Endodermal cell (in vitro differentiated cells): ENCODE results near the gene KCNMA1. TPM values are rescaled to one million over a fixed set of nuclear protein-coding genes. Genes with fewer than 3 reads are reported as not detected.

ENCODE experiments used
- DNase-seq: peaks from one replicate; pipeline ENCODE4 v3.0.0-alpha.2; 2017
- H3K27ac ChIP-seq: 2 replicates; pipeline ENCODE4 v1.5.1; 2013; ENCODE audit warnings: mild to moderate bottlenecking, low read depth, low read length, moderate library complexity
- H3K27me3 ChIP-seq: 2 replicates; pipeline ENCODE4 v1.6.1; 2013; ENCODE audit warnings: mild to moderate bottlenecking, low read length, moderate library complexity; ENCODE audit not compliant: insufficient read depth, control insufficient read depth, poor library complexity, severe bottlenecking
- H3K36me3 ChIP-seq: 2 replicates; pipeline ENCODE4 v1.7.0; 2013; ENCODE audit warnings: mild to moderate bottlenecking, low read length, moderate library complexity; ENCODE audit not compliant: control insufficient read depth, insufficient read depth
- H3K4me1 ChIP-seq: one replicate; pipeline ENCODE4 v1.7.0; 2013; ENCODE audit warnings: low read length; ENCODE audit not compliant: control insufficient read depth, insufficient read depth
- H3K4me3 ChIP-seq: 2 replicates; pipeline ENCODE4 v1.5.1; 2013; ENCODE audit warnings: mild to moderate bottlenecking, low read length, moderate library complexity
- H3K9ac ChIP-seq: 2 replicates; pipeline ENCODE4 v1.6.1; 2013; ENCODE audit warnings: mild to moderate bottlenecking, low read length, moderate library complexity; ENCODE audit not compliant: poor library complexity, severe bottlenecking; ENCODE audit errors: extremely low read depth
- H3K9me3 ChIP-seq: 2 replicates; pipeline ENCODE4 v1.6.1; 2013; ENCODE audit warnings: mild to moderate bottlenecking, low read length, moderate library complexity; ENCODE audit not compliant: control insufficient read depth
- H3K27ac Mint-ChIP-seq: 2 replicates; pipeline ENCODE4 v1.8.0; 2020; ENCODE audit warnings: mixed read lengths
- H3K27me3 Mint-ChIP-seq: 2 replicates; pipeline ENCODE4 v1.8.0; 2021; ENCODE audit warnings: mild to moderate bottlenecking, mixed read lengths; ENCODE audit not compliant: insufficient read depth
- H3K36me3 Mint-ChIP-seq: 2 replicates; pipeline ENCODE4 v1.8.0; 2020; ENCODE audit warnings: low read depth, mixed read lengths
- H3K4me1 Mint-ChIP-seq: 2 replicates; pipeline ENCODE4 v1.8.0; 2020; ENCODE audit warnings: mixed read lengths
- H3K4me3 Mint-ChIP-seq: 2 replicates; pipeline ENCODE4 v1.8.0; 2020; ENCODE audit warnings: mild to moderate bottlenecking, moderate library complexity, mixed read lengths
- H3K9me3 Mint-ChIP-seq: 2 replicates; pipeline ENCODE4 v1.8.0; 2020; ENCODE audit warnings: mild to moderate bottlenecking, mixed read lengths
- WGBS, 2 experiments: methylation state at CpG; one replicate each; pipeline versions ENCODE4 v1.1.5 to v1.1.7; 2013; ENCODE audit warnings: missing lambda C conversion rate in 2 of 2, mixed read lengths in 1 of 2; ENCODE audit not compliant: insufficient coverage in 1 of 2, insufficient read length in 1 of 2; 5-methylcytosine and 5-hydroxymethylcytosine counted together
- total RNA-seq, 2 donors: library from RNA; stranded (reverse); fragmentation: NEBNext Ultra II Directional in 1 of 2; extraction: Animal tissue kit (Norgen Biotek cat#: 25700) in 1 of 2; gene quantifications; 2 replicates in 1 of 2; 3 replicates in 1 of 2; pipeline ENCODE4 v1.2.1, GENCODE V29; 2021
- TF ChIP-seq, protein P1 (sequence below): fragments of 200-600 bp; sonication (generic); conservative IDR thresholded peaks from 2 replicates; pipeline ENCODE4 v1.5.0; 2021; ENCODE audit warnings: antibody characterized with exemption, mild to moderate bottlenecking

Gene KCNMA1
- total RNA-seq, 2 donors from 2014 or later: 0.55 to 1.3 TPM

DNA sequence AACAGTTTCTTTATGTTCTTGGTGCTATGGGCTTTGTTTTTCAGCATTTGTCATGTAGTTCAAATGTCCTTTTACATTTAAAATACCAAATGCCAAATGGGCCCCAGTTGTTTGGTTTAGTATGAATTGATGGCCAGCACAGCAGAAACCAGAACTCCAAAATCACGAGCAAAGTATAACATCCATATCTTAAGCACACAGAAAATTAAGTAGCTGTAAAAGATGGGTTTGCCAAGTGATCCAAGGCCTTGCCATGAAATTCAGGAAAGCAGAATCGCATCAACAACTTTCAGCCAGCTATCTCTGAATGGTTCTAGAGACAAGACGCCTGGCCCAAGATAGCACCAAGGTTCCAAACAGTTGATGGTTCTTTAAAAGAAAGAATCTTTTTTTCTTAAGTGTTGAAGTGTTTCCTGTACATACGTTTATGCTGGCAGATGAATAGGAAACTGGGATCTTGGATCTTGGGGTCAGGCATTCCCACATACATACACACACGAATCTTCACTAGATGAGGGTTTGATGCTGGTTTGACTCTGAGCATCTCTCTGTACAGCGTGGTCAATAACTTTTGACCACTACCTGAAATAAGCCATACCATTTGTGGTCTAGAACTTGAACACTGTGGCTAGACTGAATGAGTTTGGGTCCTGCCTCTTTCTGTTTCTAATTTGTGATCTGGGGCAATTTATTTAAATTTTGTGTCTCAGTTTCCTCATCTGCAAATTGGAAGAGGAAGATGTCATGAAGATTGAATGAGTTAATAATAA is 711.8 kb downstream of the KCNMA1 start:
- no peaks in the 10 kb centered on the region for H3K36me3 Mint-ChIP-seq
- no peak overlapping the region for H3K27ac Mint-ChIP-seq
- Histone ChIP-seq H3K36me3 (no peaks in the 10 kb centered on the region), H3K9ac (no peak overlapping the region), H3K27ac (no peak overlapping the region), H3K9me3 (no peaks in the 10 kb centered on the region), H3K4me1 (no peaks in the 10 kb centered on the region), H3K4me3 (no peak overlapping the region), H3K27me3 (no peaks in the 10 kb centered on the region)
- H3K27me3 Mint-ChIP-seq: no peaks in the 10 kb centered on the region
- H3K4me3 Mint-ChIP-seq: no peak overlapping the region
- H3K4me1 Mint-ChIP-seq: no peaks in the 10 kb centered on the region
- DNase-seq: no peak
- TF ChIP-seq, protein P1, sequence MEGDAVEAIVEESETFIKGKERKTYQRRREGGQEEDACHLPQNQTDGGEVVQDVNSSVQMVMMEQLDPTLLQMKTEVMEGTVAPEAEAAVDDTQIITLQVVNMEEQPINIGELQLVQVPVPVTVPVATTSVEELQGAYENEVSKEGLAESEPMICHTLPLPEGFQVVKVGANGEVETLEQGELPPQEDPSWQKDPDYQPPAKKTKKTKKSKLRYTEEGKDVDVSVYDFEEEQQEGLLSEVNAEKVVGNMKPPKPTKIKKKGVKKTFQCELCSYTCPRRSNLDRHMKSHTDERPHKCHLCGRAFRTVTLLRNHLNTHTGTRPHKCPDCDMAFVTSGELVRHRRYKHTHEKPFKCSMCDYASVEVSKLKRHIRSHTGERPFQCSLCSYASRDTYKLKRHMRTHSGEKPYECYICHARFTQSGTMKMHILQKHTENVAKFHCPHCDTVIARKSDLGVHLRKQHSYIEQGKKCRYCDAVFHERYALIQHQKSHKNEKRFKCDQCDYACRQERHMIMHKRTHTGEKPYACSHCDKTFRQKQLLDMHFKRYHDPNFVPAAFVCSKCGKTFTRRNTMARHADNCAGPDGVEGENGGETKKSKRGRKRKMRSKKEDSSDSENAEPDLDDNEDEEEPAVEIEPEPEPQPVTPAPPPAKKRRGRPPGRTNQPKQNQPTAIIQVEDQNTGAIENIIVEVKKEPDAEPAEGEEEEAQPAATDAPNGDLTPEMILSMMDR: no peak
- 96 to 97% methylated on average over 5 of the region's 6 CpGs for WGBS, 2 experiments
- no peaks in the 10 kb centered on the region for H3K9me3 Mint-ChIP-seq

DNA sequence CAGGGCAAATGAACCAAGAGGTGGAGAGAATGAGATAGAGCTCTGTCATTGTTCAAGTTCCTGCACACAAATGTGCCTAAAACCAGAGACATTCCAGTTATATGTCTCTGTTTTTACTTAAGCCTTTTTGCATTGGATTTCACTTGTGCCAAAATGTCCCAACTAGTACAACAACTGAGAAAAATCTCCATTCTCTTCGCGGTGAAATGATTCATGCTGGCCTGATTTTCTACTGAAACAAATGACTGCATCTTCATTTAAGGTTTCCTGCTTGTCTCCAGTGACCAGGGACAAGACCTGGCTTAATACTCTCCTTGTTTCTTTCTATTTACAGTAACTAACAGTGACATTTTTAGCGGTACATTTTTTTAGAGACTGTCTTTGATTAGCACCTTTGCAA is 714.9 kb downstream of the KCNMA1 start:
- Mint-ChIP-seq H3K4me3 (no peak overlapping the region), H3K4me1 (no peaks in the 10 kb centered on the region), H3K27me3 (no peaks in the 10 kb centered on the region), H3K9me3 (no peaks in the 10 kb centered on the region), H3K36me3 (no peaks in the 10 kb centered on the region), H3K27ac (no peak overlapping the region)
- no peaks in the 10 kb centered on the region for H3K9me3 ChIP-seq
- H3K4me3 ChIP-seq: no peak overlapping the region
- no peak overlapping the region for H3K9ac ChIP-seq
- no peaks in the 10 kb centered on the region for H3K4me1 ChIP-seq
- 90 to 97% methylated on average over 3 of the region's 3 CpGs for WGBS, 2 experiments
- H3K36me3 ChIP-seq: no peaks in the 10 kb centered on the region
- TF ChIP-seq, protein P1: no peak
- no peak for DNase-seq
- no peak overlapping the region for H3K27ac ChIP-seq
- no peaks in the 10 kb centered on the region for H3K27me3 ChIP-seq

DNA sequence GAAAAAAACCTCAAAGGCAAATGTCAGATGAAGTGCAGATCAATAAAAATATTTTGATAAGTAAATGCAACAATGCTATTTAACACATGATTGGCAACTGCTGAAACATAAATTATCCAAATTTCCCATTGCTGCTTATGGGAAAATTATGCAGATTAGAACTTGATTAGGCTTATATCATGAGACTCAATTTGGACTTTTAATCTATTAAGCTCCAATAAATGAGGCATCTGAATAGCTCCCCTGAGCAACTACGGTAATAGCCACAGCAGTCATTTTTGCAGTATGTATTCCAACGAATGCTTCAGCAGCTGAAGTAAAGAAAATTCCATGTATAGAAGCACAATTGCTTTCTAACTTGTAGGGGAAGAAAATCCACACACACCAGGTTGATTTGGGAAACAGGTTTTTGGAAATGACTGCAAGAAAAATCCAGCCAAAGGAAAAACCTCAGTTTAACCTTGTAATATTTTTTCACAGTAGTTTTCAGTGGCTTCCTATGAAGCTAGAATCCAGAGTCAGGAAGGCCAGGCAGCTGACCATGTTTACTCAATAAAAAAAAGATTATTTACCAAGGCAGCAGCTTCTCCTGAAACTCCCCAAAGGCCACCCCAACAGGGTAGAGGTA is 716.1 kb downstream of the KCNMA1 start:
- no peaks in the 10 kb centered on the region for H3K36me3 ChIP-seq
- no peaks in the 10 kb centered on the region for H3K4me1 Mint-ChIP-seq
- no peak overlapping the region for H3K4me3 ChIP-seq
- WGBS, 2 experiments: 91 to 95% methylated on average over 2 of the region's 2 CpGs
- H3K27me3 ChIP-seq: no peaks in the 10 kb centered on the region
- no peaks in the 10 kb centered on the region for H3K9me3 ChIP-seq
- H3K4me1 ChIP-seq: no peaks in the 10 kb centered on the region
- H3K27ac Mint-ChIP-seq: no peak overlapping the region
- no peak overlapping the region for H3K9ac ChIP-seq
- DNase-seq: no peak
- H3K27me3 Mint-ChIP-seq: no peaks in the 10 kb centered on the region
- no peaks in the 10 kb centered on the region for H3K36me3 Mint-ChIP-seq
- TF ChIP-seq, protein P1: no peak
- no peaks in the 10 kb centered on the region for H3K9me3 Mint-ChIP-seq
- H3K27ac ChIP-seq: no peak overlapping the region
- no peak overlapping the region for H3K4me3 Mint-ChIP-seq
